Stimulated activated CD8-positive, alpha-beta memory T cell treated with anti-CD3 and anti-CD28 coated beads, Interleukin-2, amount 100 ng/mL, for 1 hour (primary cell): ENCODE results near the gene DEFB124.

Experiments
- DNase-seq, 2 donors: peaks; one replicate each; pipeline ENCODE4 v3.0.0-alpha.2; 2020; ENCODE audit warnings: low read depth in 2 of 2

Gene DEFB124

DNA sequence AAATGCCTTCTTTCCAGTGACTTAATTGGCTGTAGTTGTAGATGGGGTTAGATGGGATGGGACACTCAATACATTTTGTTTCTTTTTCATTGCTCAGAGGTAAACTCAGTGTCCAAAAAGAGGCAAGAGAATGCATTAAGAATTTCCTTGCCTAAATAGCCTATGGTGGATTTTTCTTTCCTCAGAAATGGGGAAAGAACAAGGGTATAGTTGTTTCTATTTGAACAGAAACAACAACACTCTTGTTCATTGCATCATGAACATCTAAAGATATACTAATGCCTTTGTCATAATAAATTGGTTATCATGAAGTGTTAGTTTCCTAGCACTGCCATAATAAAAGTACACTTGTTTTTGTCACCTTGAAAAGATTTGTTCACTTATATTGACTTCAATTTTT, 49.1 kb downstream of the DEFB124 start:
- no peak for DNase-seq

DNA sequence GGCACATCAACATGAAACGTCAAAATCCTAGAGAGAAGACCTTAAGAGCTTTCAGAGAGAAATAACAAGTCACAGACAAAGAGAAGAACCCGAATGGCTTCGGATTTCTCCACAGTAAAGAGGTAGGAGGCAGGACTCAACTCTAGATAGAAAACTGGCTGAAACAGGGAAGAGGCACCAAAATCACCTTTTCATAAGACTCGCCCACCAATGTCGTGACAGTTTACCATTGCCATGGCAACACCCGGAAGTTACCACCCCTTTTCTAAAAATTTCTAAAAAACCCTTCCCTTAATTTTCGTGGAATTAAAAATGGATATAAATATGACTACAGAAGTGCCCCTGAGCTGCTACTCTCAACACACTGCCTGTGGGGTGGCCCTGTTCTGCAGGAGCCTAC, 56.6 kb downstream of the DEFB124 start:
- no peak for DNase-seq

DNA sequence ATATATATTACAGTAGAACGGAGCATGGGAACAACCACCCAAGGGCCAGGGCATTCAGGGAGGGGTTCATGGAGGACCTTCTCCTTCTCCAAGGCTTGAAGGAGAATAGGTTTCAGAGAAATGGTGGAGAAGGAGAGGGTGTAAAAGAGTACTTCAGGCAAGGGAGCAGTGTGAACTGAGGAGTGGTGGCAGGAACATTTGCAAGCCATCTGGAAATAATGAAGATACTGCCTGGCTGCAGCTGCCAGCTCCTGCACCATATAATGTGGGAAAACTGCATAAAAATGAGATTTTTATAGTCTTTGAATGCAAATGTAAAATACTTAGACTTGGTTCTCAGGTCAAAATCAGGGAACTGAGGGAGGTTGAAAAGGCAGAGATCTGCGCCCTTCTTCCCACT, 59.3 kb downstream of the DEFB124 start:
- no peak for DNase-seq
